Measurements from ENCODE around the gene ABCE1.

ABCE1 gene

GRCh38 chr4:145167887-145168286, 69.8 kb downstream of the ABCE1 start:
- TF ChIP-seq L3MBTL2 (conservative IDR thresholded peaks at IDR 0.05): no peak
- no peak for TF ChIP-seq ZNF384 (IDR thresholded peaks at IDR 0.05)
- no peak for TF ChIP-seq FOXA1 (IDR thresholded peaks at IDR 0.05)
- TF ChIP-seq SUZ12 (IDR thresholded peaks at IDR 0.05): no peak
- no peak for TF ChIP-seq TARDBP (IDR thresholded peaks at IDR 0.05)
- TF ChIP-seq HDGF (IDR thresholded peaks at IDR 0.05; ENCODE audit: borderline replicate concordance): no peak
- TF ChIP-seq LEF1 (IDR thresholded peaks at IDR 0.05; ENCODE audit: borderline replicate concordance): no peak
- POLR2A ChIA-PET: interaction anchor here (0.9 kb wide), 1 partner anchor 13 kb away, joined by 4 read pairs; no protein-coding TSS in a partner anchor
- no peak for DNase-seq (ENCODE audit: extremely low spot score)
- CTCF ChIA-PET: interaction anchor here (1.3 kb wide), 1 partner anchor 13 kb away, joined by 3 read pairs; no protein-coding TSS in a partner anchor

DNA sequence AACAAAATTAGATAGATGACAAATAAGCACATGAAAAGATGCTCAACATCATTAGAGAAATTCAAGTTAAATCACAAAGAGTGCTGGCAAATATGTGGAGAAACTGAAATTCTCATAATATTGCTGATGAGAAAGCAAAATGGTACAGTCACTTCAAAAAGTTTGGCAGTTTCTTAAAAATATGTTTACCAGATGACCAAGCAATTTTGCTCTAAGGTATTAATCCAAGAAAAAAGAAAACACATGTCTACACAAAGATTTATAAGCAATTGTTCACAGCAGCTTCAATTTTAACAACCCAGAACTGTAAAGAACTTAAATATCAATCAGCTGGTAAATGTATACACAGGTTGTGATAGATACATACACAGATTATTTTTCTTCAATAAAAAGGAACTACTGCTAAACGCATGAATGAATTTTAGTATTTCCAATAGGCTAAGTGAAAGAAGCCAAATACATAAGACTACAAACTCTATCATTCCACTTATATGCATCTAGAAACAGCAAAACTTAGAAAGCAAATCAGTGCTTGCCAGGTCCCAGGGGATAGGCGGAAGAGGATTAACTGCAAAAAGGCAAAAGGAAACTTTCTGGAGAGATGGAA, 70.6 kb downstream of the ABCE1 start:
- TF ChIP-seq NFRKB (IDR thresholded peaks at IDR 0.05) (no peak), BHLHE40 (IDR thresholded peaks at IDR 0.05; ENCODE audit: borderline replicate concordance) (no peak), FOXA1 (IDR thresholded peaks at IDR 0.05) (no peak), LEF1 (IDR thresholded peaks at IDR 0.05; ENCODE audit: borderline replicate concordance) (no peak)
- ChIA-PET CTCF (interaction anchor here (1.3 kb wide), 1 partner anchor 14 kb away, joined by 3 read pairs; no protein-coding TSS in a partner anchor), POLR2A (interaction anchor here (0.9 kb wide), 1 partner anchor 12 kb away, joined by 4 read pairs; no protein-coding TSS in a partner anchor)
- no peak for DNase-seq (ENCODE audit: extremely low spot score)

DNA sequence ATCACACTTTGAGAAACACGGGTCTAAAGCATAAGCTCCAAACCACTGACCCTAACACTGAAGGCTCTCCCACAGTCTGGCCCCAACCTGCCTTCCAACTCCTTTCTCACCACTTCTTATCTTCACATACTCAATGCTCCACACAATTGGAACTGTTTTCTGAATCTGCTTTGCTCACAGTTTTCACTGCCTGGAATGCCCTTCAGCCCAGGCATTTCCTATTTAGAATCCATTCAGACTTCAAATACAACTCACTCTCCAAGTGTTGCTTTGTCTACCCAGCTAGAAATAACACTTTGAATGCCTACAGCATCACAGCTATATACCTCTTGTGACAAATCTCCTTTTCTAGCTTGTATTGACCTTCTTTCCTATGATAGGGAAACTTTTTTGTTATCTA, 72.1 kb downstream of the ABCE1 start:
- no peak for DNase-seq (ENCODE audit: extremely low spot score)
- TF ChIP-seq ARNT (IDR thresholded peaks at IDR 0.05) (no peak), FOXA1 (IDR thresholded peaks at IDR 0.05) (no peak), CTBP1 (IDR thresholded peaks at IDR 0.05; ENCODE audit: borderline replicate concordance) (no peak), SP1 (IDR thresholded peaks at IDR 0.05) (no peak), PKNOX1 (IDR thresholded peaks at IDR 0.05) (no peak), L3MBTL2 (conservative IDR thresholded peaks at IDR 0.05) (no peak), NFRKB (IDR thresholded peaks at IDR 0.05) (no peak), BHLHE40 (IDR thresholded peaks at IDR 0.05; ENCODE audit: borderline replicate concordance) (no peak), ZNF384 (IDR thresholded peaks at IDR 0.05) (no peak), TARDBP (IDR thresholded peaks at IDR 0.05) (no peak), FOXK2 (IDR thresholded peaks at IDR 0.05) (no peak), SUZ12 (IDR thresholded peaks at IDR 0.05) (no peak), HDGF (IDR thresholded peaks at IDR 0.05; ENCODE audit: borderline replicate concordance) (no peak), FOXM1 (IDR thresholded peaks at IDR 0.05; ENCODE audit: borderline replicate concordance) (no peak), ELF4 (IDR thresholded peaks at IDR 0.05) (no peak), LEF1 (IDR thresholded peaks at IDR 0.05; ENCODE audit: borderline replicate concordance) (no peak)
- ChIA-PET POLR2A (interaction anchor here (1.3 kb wide), 1 partner anchor 72 kb away, joined by 5 read pairs; the partner anchor contains the start of genes ABCE1 and ANAPC10), CTCF (interaction anchor here (1.0 kb wide), 1 partner anchor 9 kb away, joined by 3 read pairs; no protein-coding TSS in a partner anchor)

GRCh38 chr4:145171911-145172310, 73.8 kb downstream of the ABCE1 start:
- ChIA-PET POLR2A (no interaction called here), CTCF (no interaction called here)
- DNase-seq (ENCODE audit: extremely low spot score): no peak
- TF ChIP-seq BHLHE40 (IDR thresholded peaks at IDR 0.05; ENCODE audit: borderline replicate concordance): no peak
- TF ChIP-seq TARDBP (IDR thresholded peaks at IDR 0.05): no peak
- TF ChIP-seq LEF1 (IDR thresholded peaks at IDR 0.05; ENCODE audit: borderline replicate concordance): no peak
- TF ChIP-seq L3MBTL2 (conservative IDR thresholded peaks at IDR 0.05): no peak
- no peak for TF ChIP-seq HDGF (IDR thresholded peaks at IDR 0.05; ENCODE audit: borderline replicate concordance)

DNA sequence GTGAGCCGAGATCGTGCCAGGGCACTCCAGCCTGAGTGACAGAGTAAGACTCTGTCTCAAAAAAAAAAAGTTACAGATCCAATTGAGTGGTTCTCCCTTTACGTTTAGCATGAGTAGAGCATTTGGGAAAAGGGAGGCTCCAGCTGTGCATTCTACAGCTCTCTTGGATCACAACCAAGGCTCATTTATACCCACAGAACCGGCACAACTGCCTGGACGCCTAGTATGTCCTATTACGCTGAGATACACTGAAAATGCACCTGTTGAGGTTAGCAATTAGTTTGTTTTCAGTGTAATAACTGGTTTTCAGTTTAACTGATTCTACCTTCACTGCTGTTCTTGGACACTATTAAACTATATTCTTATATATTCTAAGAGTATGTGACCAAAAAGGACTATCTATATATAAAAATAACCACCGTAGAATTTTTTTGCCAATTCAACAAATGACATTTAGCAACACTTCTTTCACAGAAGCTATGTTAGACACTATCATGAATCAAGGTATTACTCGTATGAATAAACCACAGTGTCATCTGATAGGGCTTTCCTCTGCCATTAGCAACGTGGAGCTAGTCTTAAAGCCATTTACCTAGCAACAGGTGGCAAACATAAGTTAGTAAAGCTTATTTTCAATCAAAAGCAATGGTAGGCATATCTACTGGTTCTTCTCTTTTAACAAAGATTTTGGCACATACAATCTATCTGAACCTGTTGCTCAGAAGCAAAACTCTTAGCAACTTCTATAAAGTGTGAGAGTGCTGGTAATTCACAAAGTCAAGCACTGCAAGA, 78.7 kb downstream of the ABCE1 start:
- no peak for DNase-seq (ENCODE audit: extremely low spot score)
- TF ChIP-seq L3MBTL2 (conservative IDR thresholded peaks at IDR 0.05) (no peak), FOXA1 (IDR thresholded peaks at IDR 0.05) (no peak), CTBP1 (IDR thresholded peaks at IDR 0.05; ENCODE audit: borderline replicate concordance) (no peak), FOXM1 (IDR thresholded peaks at IDR 0.05; ENCODE audit: borderline replicate concordance) (no peak), BHLHE40 (IDR thresholded peaks at IDR 0.05; ENCODE audit: borderline replicate concordance) (no peak)
- POLR2A ChIA-PET: interaction anchor here (1.1 kb wide), 1 partner anchor 79 kb away, joined by 4 read pairs; the partner anchor contains the start of genes ABCE1 and ANAPC10
- CTCF ChIA-PET: interaction anchor here (0.6 kb wide), 1 partner anchor 32 kb away, joined by 4 read pairs; no protein-coding TSS in a partner anchor

- ChIA-PET CTCF (interaction anchor here (0.6 kb wide), 1 partner anchor 33 kb away, joined by 4 read pairs; no protein-coding TSS in a partner anchor), POLR2A (interaction anchor here (0.9 to 1.1 kb wide), 2 partner anchors 17 to 79 kb away, joined by 4 read pairs; partner anchors contain the start of genes ABCE1 and ANAPC10)
- TF ChIP-seq SP1 (IDR thresholded peaks at IDR 0.05): no peak
- no peak for TF ChIP-seq ELF4 (IDR thresholded peaks at IDR 0.05)
- TF ChIP-seq L3MBTL2 (conservative IDR thresholded peaks at IDR 0.05): no peak
- no peak for TF ChIP-seq CTBP1 (IDR thresholded peaks at IDR 0.05; ENCODE audit: borderline replicate concordance)
- TF ChIP-seq FOXA1 (IDR thresholded peaks at IDR 0.05): no peak
- no peak for TF ChIP-seq BHLHE40 (IDR thresholded peaks at IDR 0.05; ENCODE audit: borderline replicate concordance)
- no peak for TF ChIP-seq PKNOX1 (IDR thresholded peaks at IDR 0.05)
- no peak for TF ChIP-seq FOXK2 (IDR thresholded peaks at IDR 0.05)
- no peak for DNase-seq (ENCODE audit: extremely low spot score)
Observed at GRCh38 chr4:145177511-145177905, 79.4 kb downstream of the ABCE1 start.
